Testis (tissue), 3 donors: ENCODE measurements around the gene COL6A1. TPM values are rescaled to one million over a fixed set of nuclear protein-coding genes. Genes with fewer than 3 reads are reported as not detected.

Experiments
- DNase-seq: peaks from one replicate; pipeline ENCODE4 v3.0.0-alpha.2; 2019
- H3K27ac ChIP-seq, 2 donors: fragments of 200-600 bp; sonication (generic); one replicate each; pipeline ENCODE4 v1.5.1; 2019
- H3K27me3 ChIP-seq: fragments of 200-600 bp; sonication (generic); one replicate; pipeline ENCODE4 v1.5.1; 2019
- H3K36me3 ChIP-seq: fragments of 200-600 bp; sonication (generic); one replicate; pipeline ENCODE4 v1.5.1; 2017; ENCODE audit warnings: low read depth; ENCODE audit errors: missing control alignments
- H3K4me1 ChIP-seq: fragments of 200-600 bp; sonication (generic); one replicate; pipeline ENCODE4 v1.5.1; 2019
- H3K4me3 ChIP-seq, 2 donors: fragments of 200-600 bp; sonication (generic); one replicate each; pipeline ENCODE4 v1.5.1; 2017 to 2019
- H3K9me3 ChIP-seq: fragments of 200-600 bp; sonication (generic); one replicate; pipeline ENCODE4 v1.5.1; 2017
- POLR2A ChIP-seq: fragments of 450-650 bp; IDR thresholded peaks from one replicate; pipeline ENCODE4 v1.6.1; 2017; ENCODE audit warnings: antibody characterized with exemption, mild to moderate bottlenecking, moderate library complexity
- WGBS, 2 donors: methylation state at CpG; one replicate each; pipeline ENCODE4 v1.1.5; 2018; 5-methylcytosine and 5-hydroxymethylcytosine counted together
- intact Hi-C: fragments of 100-400 bp; cut with DNase I; formaldehyde crosslinking; loops from one replicate; pipeline ENCODE4 v1.15.1; 2023; ENCODE audit warnings: low total_unique reads
- polyA plus RNA-seq: library from polyadenylated mRNA; stranded (reverse); fragments of 350-450 nt; fragmentation: Illumina TruSeq; extraction: RNeasy Lipid Tissue Mini Kit (QIAGEN cat#74804); gene quantifications from one replicate; pipeline ENCODE4 v1.2.3, GENCODE V29; 2014; ENCODE audit warnings: low read depth, low replicate concordance; ENCODE audit not compliant: insufficient read depth
- total RNA-seq, 2 donors: library from RNA; depleted of rRNA; stranded (reverse); fragments of >200 nt; gene quantifications; one replicate each; pipeline ENCODE4 v1.2.3, GENCODE V29; 2016
- TF ChIP-seq, protein P1 (sequence below), 3 experiments: fragments of 450-650 bp in 2 of 3; fragments of 200-600 bp in 1 of 3; sonication (generic) in 1 of 3; IDR thresholded peaks; one replicate each; pipeline ENCODE4 v1.5.1; 2016 to 2019; ENCODE audit warnings: antibody characterized with exemption in 3 of 3, mild to moderate bottlenecking in 2 of 3, moderate library complexity in 1 of 3

The COL6A1 gene
- total and polyA plus RNA-seq, 3 donors from 2014 or later: 166 to 197 (median 178) TPM

DNA sequence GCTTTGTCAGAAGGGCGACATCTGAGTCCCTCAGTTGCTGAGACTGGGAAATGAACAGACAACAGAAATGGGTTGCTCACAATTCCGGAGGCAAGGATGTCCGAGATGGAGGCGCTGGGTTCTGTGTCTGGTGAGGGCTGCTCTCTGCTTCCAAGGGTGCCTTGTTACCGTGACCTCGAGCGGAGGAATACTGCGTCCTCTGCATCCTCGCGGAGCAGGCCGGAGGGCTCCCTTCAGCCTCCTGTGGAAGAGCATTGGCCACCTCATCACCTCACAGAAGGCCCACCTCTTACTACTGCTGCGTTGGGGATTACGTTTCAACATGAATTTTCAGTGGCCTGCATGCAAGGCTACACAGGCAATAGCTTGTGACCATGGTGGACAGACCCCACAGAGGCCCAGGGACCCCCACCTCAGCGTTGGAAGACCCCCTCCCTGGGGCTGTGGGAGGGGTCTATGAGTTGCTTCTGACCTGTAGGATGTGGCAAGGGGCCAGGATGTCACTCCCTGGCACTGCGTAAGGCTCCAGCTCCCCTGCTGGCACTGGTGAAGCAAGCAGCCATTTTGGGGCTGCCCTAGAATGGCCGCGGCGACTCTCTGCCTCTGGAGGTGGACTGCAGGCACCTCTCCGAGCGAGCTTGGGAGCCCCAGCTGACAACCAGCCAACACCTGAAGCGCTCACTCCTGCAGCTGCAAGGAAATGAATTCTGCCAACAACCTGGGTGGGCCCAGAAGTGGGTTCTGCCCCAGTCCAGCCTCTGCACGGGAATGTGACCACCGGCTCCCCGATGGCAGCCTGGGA, 36.3 kb upstream of the COL6A1 start:
- Histone ChIP-seq H3K36me3 (no peaks in the 10 kb centered on the region), H3K27me3 (no peaks in the 10 kb centered on the region), H3K9me3 (no peaks in the 10 kb centered on the region), H3K27ac (no peak overlapping the region), H3K4me1 (no peaks in the 10 kb centered on the region), H3K4me3 (no peak overlapping the region)
- TF ChIP-seq, protein P1, sequence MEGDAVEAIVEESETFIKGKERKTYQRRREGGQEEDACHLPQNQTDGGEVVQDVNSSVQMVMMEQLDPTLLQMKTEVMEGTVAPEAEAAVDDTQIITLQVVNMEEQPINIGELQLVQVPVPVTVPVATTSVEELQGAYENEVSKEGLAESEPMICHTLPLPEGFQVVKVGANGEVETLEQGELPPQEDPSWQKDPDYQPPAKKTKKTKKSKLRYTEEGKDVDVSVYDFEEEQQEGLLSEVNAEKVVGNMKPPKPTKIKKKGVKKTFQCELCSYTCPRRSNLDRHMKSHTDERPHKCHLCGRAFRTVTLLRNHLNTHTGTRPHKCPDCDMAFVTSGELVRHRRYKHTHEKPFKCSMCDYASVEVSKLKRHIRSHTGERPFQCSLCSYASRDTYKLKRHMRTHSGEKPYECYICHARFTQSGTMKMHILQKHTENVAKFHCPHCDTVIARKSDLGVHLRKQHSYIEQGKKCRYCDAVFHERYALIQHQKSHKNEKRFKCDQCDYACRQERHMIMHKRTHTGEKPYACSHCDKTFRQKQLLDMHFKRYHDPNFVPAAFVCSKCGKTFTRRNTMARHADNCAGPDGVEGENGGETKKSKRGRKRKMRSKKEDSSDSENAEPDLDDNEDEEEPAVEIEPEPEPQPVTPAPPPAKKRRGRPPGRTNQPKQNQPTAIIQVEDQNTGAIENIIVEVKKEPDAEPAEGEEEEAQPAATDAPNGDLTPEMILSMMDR (IDR thresholded peaks at IDR 0.05): no peak
- no peak for TF ChIP-seq POLR2A
- intact Hi-C loops: no loop called here
- DNase-seq: no peak
- 89 to 92% methylated on average over 14 to 21 of the region's 24 CpGs for WGBS, 2 donors

DNA sequence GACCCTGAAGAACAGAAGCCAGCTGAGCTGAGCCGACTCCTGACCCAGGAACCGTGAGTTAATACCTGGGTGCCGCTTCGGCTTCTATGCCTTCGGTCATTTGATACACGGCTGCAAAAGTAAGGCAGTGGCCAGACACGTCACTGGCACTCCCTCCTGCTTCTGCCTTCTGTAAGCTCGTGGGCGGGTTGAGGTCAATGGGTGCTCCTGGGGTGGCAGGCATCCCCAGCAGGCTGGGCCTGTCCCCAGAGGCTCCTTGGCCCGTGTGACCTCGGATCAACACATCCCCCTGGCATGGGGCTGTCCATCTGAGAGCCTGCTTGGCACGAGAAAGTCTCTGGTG, 35.7 kb upstream of the COL6A1 start:
- 80 to 92% methylated on average over 1 to 12 of the region's 12 CpGs for WGBS, 2 donors
- no peak for TF ChIP-seq POLR2A
- TF ChIP-seq, protein P1 (IDR thresholded peaks at IDR 0.05): no peak
- intact Hi-C loops: no loop called here
- DNase-seq: no peak
- Histone ChIP-seq H3K27me3 (no peaks in the 10 kb centered on the region), H3K27ac (no peak overlapping the region), H3K9me3 (no peaks in the 10 kb centered on the region), H3K4me1 (peaks cover 5% of the 10 kb centered on the region), H3K36me3 (no peaks in the 10 kb centered on the region), H3K4me3 (no peak overlapping the region)

DNA sequence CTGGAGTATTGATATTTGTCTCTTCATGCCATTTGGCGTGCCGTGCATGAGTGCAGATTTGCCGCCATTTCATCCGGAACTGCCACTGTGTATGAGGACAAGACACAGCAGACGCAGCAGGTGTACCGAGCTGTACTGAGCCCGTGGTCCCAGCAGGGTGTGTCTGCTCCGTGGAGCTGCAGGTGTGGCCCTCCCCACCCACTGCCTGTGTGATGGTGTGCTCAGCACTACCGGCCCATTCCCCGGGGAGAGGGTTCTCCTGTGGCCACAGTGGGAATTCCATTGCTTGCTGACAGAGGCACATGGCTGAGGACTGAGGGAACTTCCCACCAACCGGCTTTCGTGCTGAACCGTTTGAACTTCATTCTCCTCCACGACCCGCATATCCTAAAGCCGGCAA, 34.3 kb upstream of the COL6A1 start:
- no peaks in the 10 kb centered on the region for H3K27me3 ChIP-seq
- no peaks in the 10 kb centered on the region for H3K9me3 ChIP-seq
- H3K4me3 ChIP-seq: no peak overlapping the region
- WGBS, 2 donors: 92 to 95% methylated on average over 16 of the region's 16 CpGs
- TF ChIP-seq, protein P1 (IDR thresholded peaks at IDR 0.05): no peak
- no peak for TF ChIP-seq POLR2A
- peaks cover 9% of the 10 kb centered on the region for H3K4me1 ChIP-seq
- intact Hi-C loops: no loop called here
- H3K27ac ChIP-seq: no peak overlapping the region
- H3K36me3 ChIP-seq: no peaks in the 10 kb centered on the region
- DNase-seq: no peak

DNA sequence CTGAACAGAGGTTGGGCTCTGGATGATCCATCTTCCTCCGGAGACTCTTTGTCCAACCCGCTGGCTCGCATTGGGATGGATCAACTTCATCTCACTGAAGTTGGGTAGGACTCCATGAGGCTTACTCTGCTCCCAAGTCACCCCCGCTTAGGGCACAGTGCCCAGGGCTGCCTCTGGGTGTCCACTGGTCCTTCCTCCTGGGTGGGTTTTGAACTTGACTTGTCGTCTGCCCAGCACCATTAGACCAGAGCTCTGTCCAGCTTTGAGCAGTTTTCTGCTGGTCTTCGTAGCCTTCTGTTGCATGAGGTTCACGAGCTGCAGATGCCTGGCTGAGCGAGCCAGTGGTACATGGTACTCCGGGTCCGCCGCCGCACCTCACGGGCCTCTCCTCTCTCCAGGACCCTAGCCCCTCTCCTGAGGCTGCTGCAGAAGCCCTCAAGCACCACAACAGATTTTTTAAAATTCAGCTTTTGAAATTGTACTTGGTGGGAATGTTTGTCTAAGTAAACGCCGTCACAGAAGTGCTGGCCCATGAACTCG, 33.8 kb upstream of the COL6A1 start:
- no peaks in the 10 kb centered on the region for H3K27me3 ChIP-seq
- TF ChIP-seq POLR2A: no peak
- TF ChIP-seq, protein P1 (IDR thresholded peaks at IDR 0.05): no peak
- H3K4me3 ChIP-seq: no peak overlapping the region
- no peaks in the 10 kb centered on the region for H3K36me3 ChIP-seq
- no peak overlapping the region for H3K27ac ChIP-seq
- intact Hi-C loops: no loop called here
- no peaks in the 10 kb centered on the region for H3K9me3 ChIP-seq
- 94 to 96% methylated on average over 14 to 16 of the region's 16 CpGs for WGBS, 2 donors
- peaks cover 9% of the 10 kb centered on the region for H3K4me1 ChIP-seq
- DNase-seq: no peak
